WI38 (cell line): Measurements from ENCODE around the gene NRCAM.

Experiments used
- H3K4me3 ChIP-seq: 2 replicates; pipeline ENCODE4 v1.5.1; 2011; ENCODE audit warnings: low read depth, mild to moderate bottlenecking, control low read depth, low read length
- TF ChIP-seq, protein P1 (sequence below): IDR thresholded peaks from 2 replicates; pipeline ENCODE4 v1.5.1; 2012; ENCODE audit warnings: low read depth, mild to moderate bottlenecking, control low read depth, low read length

NRCAM gene

DNA sequence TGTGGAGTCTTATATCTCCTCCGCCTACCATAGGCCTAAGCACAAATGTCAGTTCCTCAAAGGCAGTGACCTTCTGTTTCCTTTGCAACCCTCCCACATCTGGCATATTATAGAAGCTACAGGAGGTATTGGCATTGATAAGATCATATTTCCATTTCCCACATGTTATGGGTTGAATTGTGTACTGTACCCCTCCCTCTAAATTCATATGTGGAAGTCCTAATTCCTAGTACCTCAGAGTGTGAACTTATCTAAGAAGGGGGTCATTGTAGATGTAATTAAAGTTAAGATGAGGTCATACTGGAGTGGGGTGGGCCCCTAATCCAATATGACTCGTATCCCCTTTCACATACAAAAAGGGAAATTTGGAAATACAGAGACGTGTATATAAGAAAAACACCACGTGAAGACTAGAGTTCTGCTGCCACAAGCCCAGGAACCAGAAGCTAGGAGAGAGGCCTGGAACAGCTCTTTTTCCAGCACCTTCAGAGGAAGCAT lies 320.0 kb downstream of the NRCAM start:
- TF ChIP-seq, protein P1, sequence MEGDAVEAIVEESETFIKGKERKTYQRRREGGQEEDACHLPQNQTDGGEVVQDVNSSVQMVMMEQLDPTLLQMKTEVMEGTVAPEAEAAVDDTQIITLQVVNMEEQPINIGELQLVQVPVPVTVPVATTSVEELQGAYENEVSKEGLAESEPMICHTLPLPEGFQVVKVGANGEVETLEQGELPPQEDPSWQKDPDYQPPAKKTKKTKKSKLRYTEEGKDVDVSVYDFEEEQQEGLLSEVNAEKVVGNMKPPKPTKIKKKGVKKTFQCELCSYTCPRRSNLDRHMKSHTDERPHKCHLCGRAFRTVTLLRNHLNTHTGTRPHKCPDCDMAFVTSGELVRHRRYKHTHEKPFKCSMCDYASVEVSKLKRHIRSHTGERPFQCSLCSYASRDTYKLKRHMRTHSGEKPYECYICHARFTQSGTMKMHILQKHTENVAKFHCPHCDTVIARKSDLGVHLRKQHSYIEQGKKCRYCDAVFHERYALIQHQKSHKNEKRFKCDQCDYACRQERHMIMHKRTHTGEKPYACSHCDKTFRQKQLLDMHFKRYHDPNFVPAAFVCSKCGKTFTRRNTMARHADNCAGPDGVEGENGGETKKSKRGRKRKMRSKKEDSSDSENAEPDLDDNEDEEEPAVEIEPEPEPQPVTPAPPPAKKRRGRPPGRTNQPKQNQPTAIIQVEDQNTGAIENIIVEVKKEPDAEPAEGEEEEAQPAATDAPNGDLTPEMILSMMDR: no peak
- H3K4me3 ChIP-seq: no peak overlapping the region

- TF ChIP-seq, protein P1: no peak
- H3K4me3 ChIP-seq: no peak overlapping the region
Observed at GRCh38 chr7:108135446-108136190, 320.6 kb downstream of the NRCAM start.

DNA sequence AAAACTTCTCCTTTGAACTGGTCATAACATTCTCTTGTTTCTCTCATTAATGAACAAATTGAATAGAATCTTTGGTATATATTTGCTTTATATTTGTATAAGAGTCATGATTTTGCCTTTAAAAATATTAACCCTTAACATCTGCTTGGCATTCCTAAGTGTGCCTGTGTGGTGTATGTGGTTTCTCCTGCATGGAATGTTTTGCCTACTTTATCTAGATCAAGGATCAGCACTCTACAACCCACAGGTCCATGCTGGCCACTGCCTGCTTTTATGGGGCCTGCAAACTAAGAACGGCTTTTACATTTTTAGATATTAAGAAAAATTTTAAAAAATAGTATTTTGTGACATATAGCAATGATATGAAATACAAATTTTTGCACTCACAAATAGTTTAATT lies 321.8 kb downstream of the NRCAM start:
- TF ChIP-seq, protein P1: no peak
- H3K4me3 ChIP-seq: no peak overlapping the region

DNA sequence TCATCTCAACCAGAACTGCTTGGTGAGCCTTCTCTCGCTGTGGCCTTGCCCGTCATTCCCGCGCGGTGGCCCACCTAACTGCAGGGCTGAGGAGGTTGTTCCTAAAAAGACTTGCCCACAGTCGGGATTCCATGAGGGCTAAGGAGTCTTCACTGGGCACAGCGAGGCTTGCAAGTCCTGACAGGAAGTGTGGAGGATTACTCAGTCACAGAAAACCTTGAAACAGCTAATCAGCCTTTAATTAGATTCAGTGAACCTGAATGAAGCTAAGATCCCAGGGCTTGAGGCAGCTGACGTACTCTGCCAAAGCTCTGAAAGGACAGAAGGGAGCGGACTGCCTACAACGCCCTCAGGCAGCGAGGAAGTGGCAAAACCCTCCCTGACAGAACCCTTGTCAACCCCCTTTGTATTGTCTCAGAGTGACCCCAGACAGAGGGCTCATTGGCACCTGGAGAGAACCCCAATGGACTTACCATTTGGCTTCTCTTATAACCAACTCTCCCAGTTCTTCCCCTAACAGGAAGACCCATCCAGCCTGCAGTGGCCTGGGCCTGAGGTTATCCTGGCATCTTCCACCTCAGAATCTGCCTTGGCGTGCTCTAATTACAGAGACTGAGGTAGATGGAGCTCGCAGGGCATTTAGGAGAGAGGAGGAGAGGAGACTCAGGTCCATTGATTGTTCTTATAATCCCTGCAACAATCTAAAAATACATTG lies 323.5 kb downstream of the NRCAM start:
- TF ChIP-seq, protein P1: no peak
- no peak overlapping the region for H3K4me3 ChIP-seq

DNA sequence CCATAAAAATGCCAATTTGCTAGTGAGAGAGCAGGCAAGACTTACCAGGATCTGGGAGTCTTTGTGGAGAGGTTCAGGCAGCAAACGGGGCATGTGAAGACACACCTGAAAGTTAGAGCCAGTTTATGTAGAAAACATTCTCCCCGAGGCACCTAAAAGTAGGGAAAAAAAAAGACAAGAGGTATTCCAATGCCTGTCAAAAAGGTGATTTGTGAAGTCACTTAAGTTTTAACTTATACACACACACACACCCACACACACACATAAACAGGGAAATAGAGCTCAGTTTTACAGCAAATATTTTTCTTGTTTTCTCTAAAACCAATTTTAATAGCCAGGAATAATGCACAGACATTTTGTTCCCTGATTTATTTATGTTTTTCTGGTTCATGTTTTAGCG lies 326.0 kb downstream of the NRCAM start, which contains the start of gene LAMB4:
LAMB4 (minus strand) TSS at position 101 of the 400 bp plus-strand sequence. CDS start 7,197 bp downstream, outside the sequence.
- TF ChIP-seq, protein P1: no peak
- no peak within 1 kb of the TSS for H3K4me3 ChIP-seq

- H3K4me3 ChIP-seq: no peak overlapping the region
Observed at GRCh38 chr7:108129018-108129965, 326.9 kb downstream of the NRCAM start.

More at GRCh38 chr7:108129018-108129965, 326.9 kb downstream of the NRCAM start:
- TF ChIP-seq, protein P1: no peak
